Caco-2 (cell line): ENCODE data around the gene ACIN1. TPM values are rescaled to one million over a fixed set of nuclear protein-coding genes. Genes with fewer than 3 reads are reported as not detected.

Experiments
- BruUV-seq: library from RNA; stranded (reverse); fragments of 400-500 nt; replicated peaks from 2 replicates; lab custom pipeline; 2021; lab: Mats Ljungman, UMichigan
- CTCF ChIA-PET: fragments of 300-600 bp; sonication (Branson Sonifier 250); formaldehyde crosslinking; loops from one replicate; lab custom pipeline; 2022; ENCODE audit warnings: antibody characterized with exemption; lab: Charles Lee
- POLR2A ChIA-PET: fragments of 300-600 bp; sonication (Branson Sonifier 250); formaldehyde crosslinking; loops from one replicate; lab custom pipeline; 2022; ENCODE audit warnings: antibody characterized with exemption; lab: Charles Lee
- DNase-seq, 2 experiments: peaks; one replicate each; pipeline versions ENCODE4 v3.0.0 to v3.0.0-alpha.2; 2020 to 2022
- H3K27me3 ChIP-seq: replicated peaks from 2 replicates; pipeline ENCODE4 v1.6.0; 2011; ENCODE audit warnings: low read length; ENCODE audit not compliant: control insufficient read depth, insufficient read depth
- H3K36me3 ChIP-seq: 2 replicates; pipeline ENCODE4 v1.5.1; 2011; ENCODE audit warnings: low read length; ENCODE audit not compliant: control insufficient read depth, insufficient read depth
- H3K4me1 ChIP-seq: fragments of 250-450 bp; sonication (Bioruptor Pico); 2 replicates; pipeline ENCODE4 v1.5.1; 2020; ENCODE audit warnings: mild to moderate bottlenecking
- H3K4me3 ChIP-seq: 2 replicates; pipeline ENCODE4 v1.5.1; 2011; ENCODE audit warnings: low read depth, mild to moderate bottlenecking, control low read depth, low read length
- H3K9me3 ChIP-seq: fragments of 250-450 bp; sonication (Bioruptor Pico); 2 replicates; pipeline ENCODE4 v1.5.1; 2020; ENCODE audit warnings: mild to moderate bottlenecking, moderate library complexity
- H3K27ac Mint-ChIP-seq: one replicate; pipeline ENCODE4 v1.8.0; 2022; ENCODE audit warnings: mixed read lengths; ENCODE audit not compliant: unreplicated experiment
- H3K27me3 Mint-ChIP-seq: one replicate; pipeline ENCODE4 v1.8.0; 2022; ENCODE audit warnings: mixed read lengths; ENCODE audit not compliant: insufficient read depth, unreplicated experiment
- H3K36me3 Mint-ChIP-seq: one replicate; pipeline ENCODE4 v1.8.0; 2022; ENCODE audit warnings: mild to moderate bottlenecking, mixed read lengths; ENCODE audit not compliant: insufficient read depth, unreplicated experiment
- H3K4me1 Mint-ChIP-seq: one replicate; pipeline ENCODE4 v1.8.0; 2022; ENCODE audit warnings: low read depth, mixed read lengths; ENCODE audit not compliant: unreplicated experiment
- H3K4me3 Mint-ChIP-seq: one replicate; pipeline ENCODE4 v1.8.0; 2022; ENCODE audit warnings: mild to moderate bottlenecking, moderate library complexity, mixed read lengths; ENCODE audit not compliant: unreplicated experiment
- H3K9me3 Mint-ChIP-seq: one replicate; pipeline ENCODE4 v1.8.0; 2022; ENCODE audit warnings: mixed read lengths; ENCODE audit not compliant: unreplicated experiment
- intact Hi-C: fragments of 100-400 bp; cut with micrococcal nuclease; formaldehyde crosslinking; loops from one replicate; pipeline ENCODE4 v1.10.0; 2022; ENCODE audit not compliant: unreplicated experiment
- total RNA-seq: library from RNA; stranded (reverse); gene quantifications from 2 replicates; pipeline ENCODE4 v1.2.3, GENCODE V29; 2022
- TF ChIP-seq, protein P1 (sequence below), 2 experiments: fragments of 200-600 bp in 1 of 2; IDR thresholded peaks; 1 replicate in 1 of 2; 2 replicates in 1 of 2; pipeline versions ENCODE4 v1.5.1 to v1.8.0; 2011 to 2022; ENCODE audit warnings: antibody characterized with exemption in 1 of 2, control low read depth in 1 of 2, inconsistent platforms in 1 of 2, low read depth in 1 of 2, low read length in 1 of 2, mild to moderate bottlenecking in 1 of 2, moderate library complexity in 1 of 2; ENCODE audit not compliant: insufficient read depth in 1 of 2, severe bottlenecking in 1 of 2, unreplicated experiment in 1 of 2

The ACIN1 gene
- total RNA-seq, 1 experiment from 2014 or later, result 193 TPM

DNA sequence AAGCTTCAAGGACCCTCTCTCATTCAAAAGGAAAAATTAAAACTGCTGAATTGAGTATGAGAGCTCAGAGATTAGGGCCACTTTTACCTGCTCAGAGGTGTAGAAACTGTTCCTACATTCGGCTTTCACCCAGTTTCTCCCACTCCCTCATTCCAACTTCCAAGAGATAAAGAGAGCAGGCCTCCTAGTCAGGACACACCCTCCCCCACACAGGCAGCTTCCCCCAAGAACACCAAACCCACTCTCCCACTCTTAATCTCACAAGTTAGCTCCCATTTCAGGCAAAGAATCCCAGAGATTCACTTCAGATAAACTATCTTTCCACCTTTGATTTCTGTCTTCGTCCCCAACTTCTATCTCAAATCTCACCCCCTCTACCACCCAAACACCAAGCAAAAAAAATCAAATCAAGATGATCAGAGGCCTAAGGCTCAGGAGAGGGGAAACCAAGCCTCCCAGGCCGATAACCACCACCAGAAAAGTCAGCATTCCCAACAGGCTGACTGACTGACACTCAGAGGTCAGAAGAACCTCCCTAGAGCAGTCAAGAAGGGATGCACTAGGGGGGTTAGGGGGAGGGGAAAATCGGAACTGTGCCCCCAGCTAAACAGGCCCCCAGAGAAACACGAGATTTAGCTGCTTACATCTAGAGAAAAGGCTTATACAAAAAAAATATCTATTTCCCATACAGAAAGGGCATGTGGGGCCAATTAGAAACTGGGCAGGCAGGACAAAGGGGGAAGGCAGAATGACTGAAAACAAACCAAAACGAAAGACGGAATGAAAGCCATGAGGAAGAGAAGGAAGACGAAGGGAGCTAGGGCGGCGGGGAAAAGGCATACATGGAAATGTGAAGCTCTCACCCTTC is 24.4 kb downstream of the ACIN1 start:
- H3K9me3 Mint-ChIP-seq, result no peaks in the 10 kb centered on the region
- peaks cover 32% of the 10 kb centered on the region for H3K4me1 Mint-ChIP-seq
- BruUV-seq, result no TSS peak
- H3K27me3 Mint-ChIP-seq, result no peaks in the 10 kb centered on the region
- H3K36me3 Mint-ChIP-seq, result peaks cover 90% of the 10 kb centered on the region
- CTCF ChIA-PET, result interaction anchor here (0.5 to 3.1 kb wide), 10 partner anchors 8 to 1174 kb away, joined by 3 to 24 read pairs (median 5); partner anchors contain the start of genes ACIN1 and C14orf119
- Histone ChIP-seq H3K4me1 (peaks cover 13% of the 10 kb centered on the region), H3K9me3 (no peaks in the 10 kb centered on the region), H3K36me3 (peaks cover 7% of the 10 kb centered on the region), H3K27me3 (no peaks in the 10 kb centered on the region), H3K4me3 (peak overlapping the region; percentile 79)
- DNase-seq, result no peak
- POLR2A ChIA-PET, result no interaction called here
- intact Hi-C loops, result loop anchor here (2.0 kb wide), 1 partner anchor 24 kb away; the partner anchor contains the start of genes ACIN1 and C14orf119
- TF ChIP-seq, protein P1, sequence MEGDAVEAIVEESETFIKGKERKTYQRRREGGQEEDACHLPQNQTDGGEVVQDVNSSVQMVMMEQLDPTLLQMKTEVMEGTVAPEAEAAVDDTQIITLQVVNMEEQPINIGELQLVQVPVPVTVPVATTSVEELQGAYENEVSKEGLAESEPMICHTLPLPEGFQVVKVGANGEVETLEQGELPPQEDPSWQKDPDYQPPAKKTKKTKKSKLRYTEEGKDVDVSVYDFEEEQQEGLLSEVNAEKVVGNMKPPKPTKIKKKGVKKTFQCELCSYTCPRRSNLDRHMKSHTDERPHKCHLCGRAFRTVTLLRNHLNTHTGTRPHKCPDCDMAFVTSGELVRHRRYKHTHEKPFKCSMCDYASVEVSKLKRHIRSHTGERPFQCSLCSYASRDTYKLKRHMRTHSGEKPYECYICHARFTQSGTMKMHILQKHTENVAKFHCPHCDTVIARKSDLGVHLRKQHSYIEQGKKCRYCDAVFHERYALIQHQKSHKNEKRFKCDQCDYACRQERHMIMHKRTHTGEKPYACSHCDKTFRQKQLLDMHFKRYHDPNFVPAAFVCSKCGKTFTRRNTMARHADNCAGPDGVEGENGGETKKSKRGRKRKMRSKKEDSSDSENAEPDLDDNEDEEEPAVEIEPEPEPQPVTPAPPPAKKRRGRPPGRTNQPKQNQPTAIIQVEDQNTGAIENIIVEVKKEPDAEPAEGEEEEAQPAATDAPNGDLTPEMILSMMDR (IDR thresholded peaks at IDR 0.05; ENCODE audit: insufficient read depth in 1 of 2, low read depth in 1 of 2, low read length in 1 of 2, severe bottlenecking in 1 of 2, unreplicated experiment in 1 of 2), result no peak
- peak overlapping the region; percentile 93 for H3K27ac Mint-ChIP-seq
- peak overlapping the region; percentile 100 for H3K4me3 Mint-ChIP-seq

DNA sequence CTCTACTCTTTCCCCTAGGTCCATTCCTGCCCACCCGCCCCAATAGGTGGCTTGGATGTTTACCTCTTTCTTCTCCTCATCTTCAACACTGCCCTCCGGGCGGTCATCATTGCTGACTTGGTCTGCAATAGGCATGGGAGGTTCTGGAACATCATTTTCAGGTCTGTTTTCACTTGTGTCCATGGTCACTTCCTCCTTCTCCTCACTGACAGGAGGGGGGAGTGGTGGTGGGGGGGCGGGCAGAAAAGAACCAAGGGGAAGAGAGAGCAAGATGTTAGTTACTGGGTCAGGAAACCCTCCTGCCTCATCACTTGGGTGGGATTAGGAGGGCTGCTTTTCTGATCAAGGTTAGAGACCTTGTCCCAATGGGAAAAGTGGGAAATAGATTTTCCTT is 25.5 kb downstream of the ACIN1 start:
- Histone ChIP-seq H3K27me3 (no peaks in the 10 kb centered on the region), H3K4me3 (no peak overlapping the region), H3K4me1 (peaks cover 13% of the 10 kb centered on the region), H3K36me3 (peaks cover 7% of the 10 kb centered on the region), H3K9me3 (no peaks in the 10 kb centered on the region)
- intact Hi-C loops, result loop anchor here (1.0 to 2.0 kb wide), 2 partner anchors 40 to 117 kb away; no protein-coding TSS in a partner anchor
- Mint-ChIP-seq H3K27me3 (no peaks in the 10 kb centered on the region), H3K4me1 (peaks cover 32% of the 10 kb centered on the region), H3K27ac (peak overlapping the region; percentile 60), H3K4me3 (no peak overlapping the region), H3K9me3 (no peaks in the 10 kb centered on the region), H3K36me3 (peaks cover 90% of the 10 kb centered on the region)
- ChIA-PET POLR2A (interaction anchor here (0.6 to 1.6 kb wide), 4 partner anchors 11 to 62 kb away, joined by 3 to 23 read pairs (median 8); partner anchors contain the start of genes ACIN1 and C14orf119), CTCF (interaction anchor here (0.6 to 2.0 kb wide), 38 partner anchors 9 to 1045 kb away, joined by 3 to 110 read pairs (median 4); partner anchors contain the start of genes ACIN1, C14orf119, CDH24 and CEBPE)
- TF ChIP-seq, protein P1 (IDR thresholded peaks at IDR 0.05; ENCODE audit: insufficient read depth in 1 of 2, low read depth in 1 of 2, low read length in 1 of 2, severe bottlenecking in 1 of 2, unreplicated experiment in 1 of 2), result no peak
- DNase-seq, result no peak
- BruUV-seq, result no TSS peak

DNA sequence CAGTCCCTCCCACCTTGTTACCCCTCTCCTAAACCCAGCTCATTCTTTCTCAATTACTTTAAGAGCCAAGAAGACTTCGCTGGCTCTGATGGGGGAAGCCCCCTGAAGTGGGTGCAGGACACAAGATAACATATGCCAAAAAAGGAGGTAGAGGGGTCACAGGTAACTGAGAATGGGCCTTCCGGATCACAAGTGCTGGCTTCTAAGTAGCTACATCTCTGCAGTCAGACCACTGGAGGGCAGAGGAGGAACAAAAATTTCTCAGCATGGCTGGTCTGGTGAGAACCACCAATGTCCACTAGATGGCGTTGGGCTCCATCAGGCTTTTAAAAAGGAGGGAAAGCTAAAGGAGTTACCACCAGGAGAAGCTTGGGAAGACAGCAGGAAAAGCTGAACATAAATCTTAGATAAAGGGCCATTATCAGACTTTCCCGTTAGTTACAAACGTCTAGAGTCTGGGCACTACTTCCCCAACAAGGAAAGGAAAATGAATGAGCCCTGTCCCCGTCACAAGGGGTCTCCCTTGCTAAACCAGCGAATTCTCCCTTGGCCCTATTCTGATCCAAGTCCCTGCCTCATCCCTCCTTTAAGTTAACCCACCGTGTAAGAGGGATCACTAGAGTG is 26.0 kb downstream of the ACIN1 start:
- Mint-ChIP-seq H3K4me1 (peaks cover 32% of the 10 kb centered on the region), H3K27me3 (no peaks in the 10 kb centered on the region), H3K27ac (peak overlapping the region; percentile 60), H3K4me3 (peak overlapping the region; percentile 42), H3K36me3 (peaks cover 90% of the 10 kb centered on the region), H3K9me3 (no peaks in the 10 kb centered on the region)
- Histone ChIP-seq H3K36me3 (peaks cover 7% of the 10 kb centered on the region), H3K27me3 (no peaks in the 10 kb centered on the region), H3K4me3 (no peak overlapping the region), H3K4me1 (peaks cover 13% of the 10 kb centered on the region), H3K9me3 (no peaks in the 10 kb centered on the region)
- DNase-seq, result peak; percentile 89
- TSS peak; percentile 0 for BruUV-seq
- TF ChIP-seq, protein P1 (IDR thresholded peaks at IDR 0.05; ENCODE audit: insufficient read depth in 1 of 2, low read depth in 1 of 2, low read length in 1 of 2, severe bottlenecking in 1 of 2, unreplicated experiment in 1 of 2), result peak; percentile 95 to 98
- CTCF ChIA-PET, result interaction anchor here (0.6 to 2.0 kb wide), 42 partner anchors 10 to 1046 kb away, joined by 3 to 110 read pairs (median 4); partner anchors contain the start of genes ACIN1, C14orf119, CDH24 and CEBPE
- POLR2A ChIA-PET, result interaction anchor here (0.6 to 1.6 kb wide), 4 partner anchors 10 to 62 kb away, joined by 3 to 23 read pairs (median 8); partner anchors contain the start of genes ACIN1 and C14orf119
- intact Hi-C loops, result loop anchor here (1.0 to 2.0 kb wide), 2 partner anchors 40 to 118 kb away; no protein-coding TSS in a partner anchor
